ENCODE measurements around the gene AJAP1. TPM values are rescaled to one million over a fixed set of nuclear protein-coding genes. Genes with fewer than 3 reads are reported as not detected.

AJAP1 gene
- not detected for total RNA-seq (2021; fragmentation: NEBNext Ultra II Directional; extraction: Animal tissue kit (Norgen Biotek cat#: 25700))
- long read RNA-seq = 0 reads

DNA sequence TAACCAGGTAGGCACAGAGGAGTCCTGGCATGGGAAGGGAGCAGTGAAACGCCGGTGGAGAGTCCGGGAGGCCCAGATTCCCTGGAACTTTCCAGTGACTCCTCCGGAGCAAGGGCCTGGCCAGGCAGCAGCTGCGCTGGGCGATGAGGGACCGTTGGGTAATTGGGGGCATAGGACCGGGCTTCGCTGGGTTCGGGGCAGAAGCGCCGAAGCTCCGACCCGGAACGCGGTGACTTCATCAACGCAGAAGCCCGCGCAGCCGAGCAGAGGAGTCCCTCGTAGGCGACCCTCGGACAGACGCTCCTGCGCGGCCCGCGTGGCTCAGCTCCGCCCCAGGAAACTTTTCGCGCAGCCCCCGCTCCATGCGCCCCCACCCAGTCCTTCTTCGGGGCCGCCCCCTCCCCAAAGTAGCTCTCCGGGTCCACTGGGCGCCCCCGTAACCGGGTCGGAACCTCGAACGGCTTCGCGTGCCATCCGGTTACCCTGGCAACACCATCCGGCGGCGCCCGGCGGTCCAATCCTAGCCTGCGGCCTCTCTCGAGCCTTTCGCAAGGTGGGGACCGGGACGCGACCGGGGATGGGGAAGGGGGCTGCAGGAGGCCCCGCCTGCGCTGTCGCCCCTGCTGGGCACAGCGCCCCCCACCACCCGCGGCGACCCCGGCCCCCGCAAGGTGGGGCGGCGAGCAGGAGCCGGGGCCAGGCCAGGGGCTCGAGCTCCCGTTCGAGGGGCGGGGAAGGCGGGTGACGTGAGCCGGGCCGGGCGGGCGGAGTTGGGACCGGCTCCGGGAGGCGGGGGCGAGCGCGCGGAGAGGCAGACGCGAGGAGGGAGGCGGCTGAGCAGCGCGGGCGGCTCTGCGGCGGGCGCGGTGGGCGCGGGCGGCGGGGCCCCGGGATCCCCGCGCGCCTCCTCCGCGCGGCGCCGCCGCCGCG is at the start of gene AJAP1:
Gene AJAP1 (plus strand): TSS at position 814 of the 930 bp plus-strand sequence. CDS start 817 bp downstream, outside the sequence.
- Mint-ChIP-seq H3K4me3 (no peak within 1 kb of the TSS), H3K27me3 (ENCODE audit: insufficient read depth) (peaks cover 11% of the 10 kb centered on the region), H3K9me3 (peaks cover 5% of the 10 kb centered on the region; the same call in 1 of the 2 replicates), H3K4me1 (ENCODE audit: low read depth) (no peaks in the 10 kb centered on the region), H3K36me3 (ENCODE audit: low read depth) (no peaks in the 10 kb centered on the region), H3K27ac (no peak within 1 kb of the TSS)
- DNase-seq = no peak
- TF ChIP-seq, protein P1, sequence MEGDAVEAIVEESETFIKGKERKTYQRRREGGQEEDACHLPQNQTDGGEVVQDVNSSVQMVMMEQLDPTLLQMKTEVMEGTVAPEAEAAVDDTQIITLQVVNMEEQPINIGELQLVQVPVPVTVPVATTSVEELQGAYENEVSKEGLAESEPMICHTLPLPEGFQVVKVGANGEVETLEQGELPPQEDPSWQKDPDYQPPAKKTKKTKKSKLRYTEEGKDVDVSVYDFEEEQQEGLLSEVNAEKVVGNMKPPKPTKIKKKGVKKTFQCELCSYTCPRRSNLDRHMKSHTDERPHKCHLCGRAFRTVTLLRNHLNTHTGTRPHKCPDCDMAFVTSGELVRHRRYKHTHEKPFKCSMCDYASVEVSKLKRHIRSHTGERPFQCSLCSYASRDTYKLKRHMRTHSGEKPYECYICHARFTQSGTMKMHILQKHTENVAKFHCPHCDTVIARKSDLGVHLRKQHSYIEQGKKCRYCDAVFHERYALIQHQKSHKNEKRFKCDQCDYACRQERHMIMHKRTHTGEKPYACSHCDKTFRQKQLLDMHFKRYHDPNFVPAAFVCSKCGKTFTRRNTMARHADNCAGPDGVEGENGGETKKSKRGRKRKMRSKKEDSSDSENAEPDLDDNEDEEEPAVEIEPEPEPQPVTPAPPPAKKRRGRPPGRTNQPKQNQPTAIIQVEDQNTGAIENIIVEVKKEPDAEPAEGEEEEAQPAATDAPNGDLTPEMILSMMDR (IDR thresholded peaks at IDR 0.05) = no peak

GRCh38 chr1:4605158-4605557 is 49.3 kb upstream of the AJAP1 start:
- peaks cover 14% of the 10 kb centered on the region for H3K36me3 Mint-ChIP-seq (ENCODE audit: low read depth)
- no peaks in the 10 kb centered on the region for H3K4me1 Mint-ChIP-seq (ENCODE audit: low read depth)
- no peak overlapping the region for H3K4me3 Mint-ChIP-seq
- H3K27ac Mint-ChIP-seq = no peak overlapping the region
- H3K9me3 Mint-ChIP-seq = peaks cover 90% of the 10 kb centered on the region
- DNase-seq = no peak
- TF ChIP-seq, protein P1 (IDR thresholded peaks at IDR 0.05) = no peak
- peaks cover 1% of the 10 kb centered on the region for H3K27me3 Mint-ChIP-seq (ENCODE audit: insufficient read depth)

DNA sequence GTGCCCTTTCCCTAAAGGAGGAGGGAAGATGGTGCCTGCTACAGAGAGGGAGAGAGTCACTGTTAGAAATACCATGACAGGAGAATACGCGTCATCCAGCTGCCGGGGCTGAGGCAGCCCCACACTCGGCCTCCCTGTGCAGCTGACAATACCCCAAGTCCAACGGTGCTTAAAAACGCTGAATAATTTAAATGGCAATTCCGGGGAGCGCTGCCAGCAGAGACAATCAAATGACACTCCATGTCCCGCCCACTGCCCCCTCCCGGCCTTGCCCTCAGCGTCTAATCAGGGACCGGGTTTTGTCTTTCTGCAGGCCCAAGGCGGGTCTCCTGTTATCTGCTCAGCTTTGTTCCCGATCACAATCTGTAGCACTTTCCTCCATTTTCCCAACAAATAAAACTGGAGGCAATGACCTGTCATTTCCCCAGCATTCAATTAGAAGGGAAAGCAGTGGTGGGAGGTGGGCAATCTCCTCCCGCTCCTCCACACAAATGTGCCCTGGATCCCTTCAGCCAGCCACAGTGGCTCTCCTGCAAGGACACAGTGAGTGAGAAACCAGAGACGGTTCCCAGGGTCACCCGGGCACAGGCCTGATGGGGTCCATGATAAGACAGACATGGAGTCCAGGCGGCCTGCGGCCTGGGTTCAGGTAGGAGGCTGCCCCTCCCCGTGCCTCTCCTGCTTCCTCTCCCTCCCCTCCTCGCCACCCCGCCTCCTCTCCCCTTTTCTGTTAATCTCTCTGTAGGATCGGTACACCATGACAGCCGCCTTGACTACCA is 42.7 kb upstream of the AJAP1 start:
- peaks cover 16% of the 10 kb centered on the region for H3K36me3 Mint-ChIP-seq (ENCODE audit: low read depth)
- DNase-seq = no peak
- peaks cover 86% of the 10 kb centered on the region for H3K9me3 Mint-ChIP-seq
- no peaks in the 10 kb centered on the region for H3K4me1 Mint-ChIP-seq (ENCODE audit: low read depth)
- peaks cover 3% of the 10 kb centered on the region; the same call in 1 of the 2 replicates for H3K27me3 Mint-ChIP-seq (ENCODE audit: insufficient read depth)
- TF ChIP-seq, protein P1 (IDR thresholded peaks at IDR 0.05) = no peak
- no peak overlapping the region for H3K27ac Mint-ChIP-seq
- no peak overlapping the region for H3K4me3 Mint-ChIP-seq

DNA sequence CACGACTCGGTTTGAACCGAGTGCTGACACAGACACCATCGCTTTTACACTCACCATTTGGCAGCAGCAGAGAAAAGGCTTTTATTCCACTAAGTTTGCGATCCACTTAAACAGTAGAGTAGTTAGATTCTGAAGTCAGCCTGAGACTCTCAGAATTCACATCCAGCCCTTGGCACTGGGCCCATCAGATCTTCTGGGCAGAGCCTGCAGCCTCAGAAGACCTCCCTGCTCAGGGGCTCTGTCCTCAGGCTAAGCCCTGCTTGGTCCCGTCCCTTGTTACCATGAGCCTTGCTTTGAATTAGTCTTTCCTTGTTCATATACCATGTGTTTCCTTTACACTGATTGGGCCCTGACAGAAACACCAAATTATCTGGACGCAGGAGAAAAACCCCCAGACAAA is 41.4 kb upstream of the AJAP1 start:
- no peak for DNase-seq
- no peak overlapping the region for H3K4me3 Mint-ChIP-seq
- peaks cover 12% of the 10 kb centered on the region for H3K36me3 Mint-ChIP-seq (ENCODE audit: low read depth)
- H3K4me1 Mint-ChIP-seq (ENCODE audit: low read depth) = no peaks in the 10 kb centered on the region
- TF ChIP-seq, protein P1 (IDR thresholded peaks at IDR 0.05) = no peak
- peaks cover 85% of the 10 kb centered on the region for H3K9me3 Mint-ChIP-seq
- no peak overlapping the region for H3K27ac Mint-ChIP-seq
- peaks cover 3% of the 10 kb centered on the region; the same call in 1 of the 2 replicates for H3K27me3 Mint-ChIP-seq (ENCODE audit: insufficient read depth)

DNA sequence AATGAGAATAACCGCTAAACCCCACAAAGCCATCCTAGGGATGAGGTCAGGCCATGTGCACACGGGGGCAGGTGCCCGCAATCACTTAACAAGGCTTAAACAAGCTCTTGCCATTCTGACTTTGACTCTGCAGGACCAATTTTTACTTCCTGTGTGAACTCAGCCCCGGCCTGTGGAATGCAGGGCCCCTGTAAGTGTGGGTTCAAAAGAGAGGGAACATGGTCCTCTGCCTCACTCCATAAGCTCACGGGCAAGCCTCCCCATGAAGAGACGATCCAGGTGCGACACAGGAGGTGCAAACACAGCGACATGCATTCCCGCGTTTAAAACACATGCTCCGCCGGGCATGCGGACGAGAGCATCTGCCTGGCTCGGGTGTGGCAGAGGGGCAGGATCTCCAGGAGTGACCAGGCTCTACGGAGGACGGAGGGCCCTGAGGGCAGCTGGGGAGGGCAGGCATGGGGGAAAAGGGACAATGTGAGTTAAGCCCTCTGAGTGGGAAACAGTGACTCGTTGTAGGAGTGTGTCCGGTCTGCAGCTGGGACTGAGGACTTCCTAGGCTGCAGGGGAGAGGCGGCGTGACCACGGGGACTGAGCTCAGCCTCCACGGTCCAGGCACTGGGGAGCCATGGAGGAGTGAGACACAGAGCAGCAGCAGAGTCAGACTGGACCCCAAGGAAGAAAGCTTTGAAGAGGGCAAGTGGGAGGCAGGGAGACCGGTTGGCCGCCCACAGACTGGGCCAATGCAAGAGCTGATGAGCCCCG is 40.6 kb upstream of the AJAP1 start:
- Mint-ChIP-seq H3K27ac (no peak overlapping the region), H3K36me3 (ENCODE audit: low read depth) (peaks cover 6% of the 10 kb centered on the region; the same call in 1 of the 2 replicates), H3K4me3 (no peak overlapping the region), H3K9me3 (peaks cover 78% of the 10 kb centered on the region), H3K4me1 (ENCODE audit: low read depth) (no peaks in the 10 kb centered on the region), H3K27me3 (ENCODE audit: insufficient read depth) (peaks cover 3% of the 10 kb centered on the region; the same call in 1 of the 2 replicates)
- no peak for DNase-seq
- TF ChIP-seq, protein P1 (IDR thresholded peaks at IDR 0.05) = no peak
